GM18511 (cell line): Measurements from ENCODE around the gene THBS4.
"Not testable (repeated sequence)": the region's sequence is repeated elsewhere in the genome, so short reads cannot be mapped to it uniquely, and the experiment has no call there.

Source experiments
- ATAC-seq: cut with Tn5 transposase; IDR thresholded peaks from one replicate; pipeline ENCODE4 v1.9.1; 2021; ENCODE audit warnings: mild to moderate bottlenecking, moderate library complexity; ENCODE audit not compliant: unreplicated experiment

THBS4 gene

GRCh38 chr5:80072103-80073073 is 37.2 kb downstream of the THBS4 start:
- ATAC-seq: no peak

- ATAC-seq: no peak
Observed at GRCh38 chr5:80076131-80077050, 41.2 kb downstream of the THBS4 start.

- no peak for ATAC-seq
Observed at GRCh38 chr5:80077051-80077714, 42.0 kb downstream of the THBS4 start.

- ATAC-seq: no peak
Observed at GRCh38 chr5:80078921-80079320, 43.8 kb downstream of the THBS4 start.

- ATAC-seq: no peak
Observed at GRCh38 chr5:80082281-80082680, 47.1 kb downstream of the THBS4 start.

GRCh38 chr5:80082731-80083100 is 47.6 kb downstream of the THBS4 start:
- no peak for ATAC-seq

GRCh38 chr5:80083101-80083890 is 48.1 kb downstream of the THBS4 start:
- ATAC-seq: no peak

- ATAC-seq: no peak
Observed at GRCh38 chr5:80090884-80091166, 55.7 kb downstream of the THBS4 start.

- not testable (repeated sequence) for ATAC-seq
Observed at GRCh38 chr5:80091792-80092192, 56.6 kb downstream of the THBS4 start.

GRCh38 chr5:80092486-80093107 is 57.4 kb downstream of the THBS4 start:
- no peak for ATAC-seq

- ATAC-seq: no peak
Observed at GRCh38 chr5:80093796-80094195, 58.6 kb downstream of the THBS4 start.

GRCh38 chr5:80094236-80094738 is 59.1 kb downstream of the THBS4 start:
- ATAC-seq: no peak

- no peak for ATAC-seq
Observed at GRCh38 chr5:80097451-80097850, 62.3 kb downstream of the THBS4 start.

GRCh38 chr5:80101993-80102392 is 66.8 kb downstream of the THBS4 start:
- peak; percentile 91 for ATAC-seq

- no peak for ATAC-seq
Observed at GRCh38 chr5:80103371-80103770, 68.2 kb downstream of the THBS4 start.

- ATAC-seq: no peak
Observed at GRCh38 chr5:80105698-80106439, 70.7 kb downstream of the THBS4 start.

- ATAC-seq: no peak
Observed at GRCh38 chr5:80106916-80107315, 71.8 kb downstream of the THBS4 start.

- ATAC-seq: peak; percentile 77
Observed at GRCh38 chr5:80109646-80110478, 74.7 kb downstream of the THBS4 start.
